Stimulated activated CD8-positive, alpha-beta memory T cell treated with anti-CD3 and anti-CD28 coated beads, Interleukin-2, amount 100 ng/mL, for 1 hour (primary cell): Measurements from ENCODE around the gene MAN1C1.
"Not testable (repeated sequence)": the region's sequence is repeated elsewhere in the genome, so short reads cannot be mapped to it uniquely, and the experiment has no call there.

ENCODE experiments used
- DNase-seq, 2 donors: peaks; one replicate each; pipeline ENCODE4 v3.0.0-alpha.2; 2020; ENCODE audit warnings: low read depth in 2 of 2

MAN1C1 gene

GRCh38 chr1:25657883-25658760 lies 41.5 kb downstream of the MAN1C1 start:
- no peak for DNase-seq

- no peak for DNase-seq
These were observed 42.3 kb downstream of the MAN1C1 start for GRCh38 chr1:25658791-25659431.

GRCh38 chr1:25661043-25661815 lies 44.6 kb downstream of the MAN1C1 start:
- no peak for DNase-seq

GRCh38 chr1:25662061-25662460 lies 45.5 kb downstream of the MAN1C1 start:
- DNase-seq, result no peak

DNA sequence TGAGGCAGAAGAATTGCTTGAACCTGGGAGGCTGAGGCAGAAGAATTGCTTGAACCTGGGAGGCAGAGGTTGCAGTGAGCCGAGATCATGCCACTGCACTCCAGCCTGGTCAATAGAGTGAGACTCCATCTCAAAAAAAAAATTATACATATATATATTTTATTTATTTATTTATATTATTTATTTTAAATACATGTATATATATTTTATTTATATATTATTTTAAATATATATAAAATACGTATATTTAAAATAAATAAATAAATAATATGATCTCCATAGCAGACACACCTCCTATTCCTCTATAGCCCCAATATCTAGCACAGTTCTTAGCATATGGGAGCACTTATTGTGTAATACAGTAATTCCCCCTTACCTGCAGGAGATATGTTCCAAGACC lies 46.4 kb downstream of the MAN1C1 start:
- not testable (repeated sequence) for DNase-seq

DNA sequence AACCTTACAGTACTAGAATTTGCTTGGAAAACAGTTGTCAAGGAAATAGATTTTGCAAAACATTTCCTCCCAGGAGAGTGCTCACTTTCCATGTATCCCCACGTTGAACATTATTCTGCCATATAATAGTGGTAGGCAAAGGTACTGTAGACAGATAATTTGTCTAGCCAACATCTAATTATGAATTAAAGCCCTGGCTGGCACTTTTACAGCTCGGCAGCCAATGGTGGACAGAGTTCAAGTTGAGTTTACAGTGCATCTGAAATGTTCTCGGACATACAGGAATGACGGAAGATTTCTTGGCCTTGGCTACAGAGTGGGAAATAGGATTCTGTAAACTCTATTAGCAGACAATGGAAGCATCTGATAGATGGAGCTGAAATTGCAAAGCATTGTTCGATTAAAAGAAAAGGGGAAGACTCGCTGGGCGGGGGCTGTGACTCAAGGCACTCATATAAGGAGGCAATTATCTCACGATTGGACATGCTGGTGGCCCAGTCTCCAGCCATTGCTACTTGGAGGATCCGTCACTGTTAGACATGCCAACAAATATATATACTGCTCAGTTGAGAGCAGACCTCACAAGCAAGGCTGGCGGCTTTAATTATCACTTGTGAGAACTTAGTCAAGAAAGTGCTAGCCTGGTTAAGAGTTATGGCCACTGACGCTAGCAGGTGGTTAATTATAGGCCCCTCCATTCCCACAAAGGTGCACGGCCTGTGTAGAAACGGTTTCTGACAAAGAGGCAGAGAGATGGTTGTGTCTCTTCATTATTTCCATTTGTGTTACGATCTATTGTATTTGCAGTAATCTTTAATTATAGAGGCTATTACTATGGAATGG lies 48.0 kb downstream of the MAN1C1 start:
- DNase-seq, result no peak

GRCh38 chr1:25666460-25666859 lies 49.9 kb downstream of the MAN1C1 start:
- DNase-seq, result no peak

GRCh38 chr1:25668931-25669573 lies 52.5 kb downstream of the MAN1C1 start:
- no peak for DNase-seq

GRCh38 chr1:25669781-25670567 lies 53.4 kb downstream of the MAN1C1 start:
- no peak for DNase-seq

- DNase-seq, result no peak
These were observed 55.3 kb downstream of the MAN1C1 start for GRCh38 chr1:25671929-25672328.

- DNase-seq, result no peak
These were observed 56.3 kb downstream of the MAN1C1 start for GRCh38 chr1:25672763-25673409.

DNA sequence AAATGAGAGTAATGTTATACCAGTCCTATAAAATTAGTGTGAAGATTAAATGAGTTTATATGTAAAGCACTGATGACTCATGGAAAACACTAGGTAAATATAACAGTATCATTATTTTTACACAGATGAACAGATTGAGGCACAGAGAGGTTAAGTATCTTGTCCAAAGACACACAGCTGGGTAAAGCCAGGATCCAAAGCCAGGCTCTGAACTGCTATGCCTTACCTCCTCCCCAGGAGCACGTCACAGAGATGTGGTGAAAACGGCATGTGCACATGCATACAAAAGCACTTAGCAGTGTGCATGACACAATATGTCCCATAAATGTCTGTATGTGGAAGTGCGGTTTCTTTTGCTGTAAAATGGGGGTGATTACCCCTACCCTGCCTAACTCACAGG lies 56.9 kb downstream of the MAN1C1 start:
- no peak for DNase-seq

GRCh38 chr1:25673962-25674806 lies 57.6 kb downstream of the MAN1C1 start:
- DNase-seq, result no peak

GRCh38 chr1:25674807-25675084 lies 58.2 kb downstream of the MAN1C1 start:
- DNase-seq, result no peak

DNA sequence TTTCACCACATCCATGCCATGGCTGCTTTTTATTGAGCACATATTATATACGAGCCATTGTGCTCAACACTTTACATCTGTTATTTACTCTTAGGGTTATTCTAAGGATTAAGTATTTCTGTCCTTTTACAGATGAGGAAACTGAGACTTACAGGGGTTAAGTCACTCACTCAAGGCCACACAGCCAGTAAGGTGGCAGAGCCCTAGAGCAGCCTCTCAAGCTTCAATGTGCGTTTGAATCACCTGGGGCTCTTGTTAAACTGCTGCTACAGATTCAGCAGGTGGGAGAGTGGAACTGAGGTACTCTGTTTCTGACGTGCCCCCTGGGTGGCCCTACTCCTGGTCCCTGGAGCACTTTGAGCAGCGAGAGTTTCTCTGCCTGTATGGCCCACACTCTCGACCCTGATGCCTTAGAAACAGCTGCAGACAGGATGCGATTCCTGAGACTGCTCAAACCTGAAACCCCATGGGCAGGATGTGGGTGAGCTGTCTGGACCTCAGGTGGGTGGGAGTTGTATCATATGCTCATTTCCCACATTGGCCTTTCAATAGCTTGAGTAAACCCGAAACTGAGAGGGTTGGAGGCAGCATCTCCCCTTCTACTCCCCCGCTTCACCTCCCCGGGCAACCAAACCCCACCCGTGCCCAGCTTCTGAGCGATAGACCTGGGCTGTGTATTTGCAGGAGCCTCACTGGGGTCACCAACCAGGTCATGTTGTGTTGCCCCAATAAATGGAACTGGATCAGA lies 59.3 kb downstream of the MAN1C1 start:
- DNase-seq, result peak; percentile 23 to 31

DNA sequence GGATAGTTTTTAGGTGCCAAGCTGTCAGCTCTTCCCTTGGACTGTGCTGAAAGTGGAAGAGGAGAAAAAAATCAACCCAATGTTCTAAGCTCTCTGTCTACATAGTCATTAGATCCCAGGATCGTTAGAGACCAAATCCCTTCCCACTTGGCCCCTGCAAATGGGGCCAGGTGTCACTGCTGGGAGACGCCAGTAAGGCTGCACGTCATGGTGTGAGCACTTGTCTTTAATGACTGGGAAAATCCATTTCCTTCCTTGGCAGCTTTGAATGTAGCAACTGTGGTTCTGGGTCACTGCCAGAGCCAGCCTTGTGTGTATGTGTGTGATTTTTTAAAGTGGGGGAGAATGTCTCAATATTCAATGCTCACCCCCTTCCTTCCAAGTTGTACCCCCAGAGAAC lies 59.9 kb downstream of the MAN1C1 start:
- DNase-seq, result no peak

DNA sequence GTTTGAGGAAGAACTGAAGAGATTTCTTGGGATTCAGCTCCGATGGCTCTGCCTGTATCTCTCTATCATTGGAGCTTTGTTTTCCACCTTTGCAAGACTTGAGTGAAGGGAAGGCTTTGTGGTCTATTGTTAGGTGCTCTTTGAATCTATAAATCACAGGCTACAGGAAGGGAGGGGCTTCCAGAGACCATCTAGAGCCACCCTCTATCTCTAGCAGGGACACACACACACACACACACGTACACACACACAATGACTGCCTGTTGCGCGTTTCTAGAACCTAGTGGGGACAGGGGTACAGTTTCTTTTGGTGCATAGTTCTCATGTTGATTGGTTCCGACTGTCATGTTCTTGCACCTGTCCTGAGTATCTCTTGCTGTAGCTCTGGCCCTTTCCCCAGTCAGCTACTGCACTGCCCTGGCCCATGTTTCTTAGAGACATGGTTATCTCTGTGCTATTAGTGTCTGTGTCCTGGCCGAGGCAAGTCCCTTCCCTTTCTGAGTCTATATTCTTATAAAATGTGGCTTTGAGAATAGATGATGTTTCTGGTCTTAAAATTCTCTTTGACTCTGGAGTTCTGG lies 60.7 kb downstream of the MAN1C1 start:
- no peak for DNase-seq

DNA sequence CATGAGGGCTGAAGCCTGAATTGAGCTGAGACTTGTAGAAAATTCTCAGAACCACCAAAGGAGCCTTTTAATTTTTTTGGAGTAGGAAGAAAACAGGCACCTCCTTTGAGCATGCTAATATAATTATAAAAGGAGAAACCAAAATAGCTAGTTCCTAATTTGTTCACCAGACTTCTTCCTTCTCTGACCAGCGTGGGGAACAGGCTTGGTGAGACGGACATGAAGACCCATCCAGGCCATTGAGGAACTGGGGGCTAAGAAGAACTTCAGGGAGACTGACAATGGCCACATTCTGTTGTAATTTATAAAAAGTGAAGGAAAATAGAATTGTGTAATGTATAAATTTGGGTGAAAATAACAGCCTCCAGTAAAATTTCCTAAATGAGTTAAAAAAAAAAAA lies 62.6 kb downstream of the MAN1C1 start:
- no peak for DNase-seq
